Stimulated activated CD4-positive, alpha-beta T cell treated with anti-CD3 and anti-CD28 coated beads, Interleukin-4, amount 100 ng/mL, for 4 hours (primary cell): ENCODE results near the gene HSPB9.

ENCODE experiments used
- DNase-seq, 2 experiments: peaks; one replicate each; pipeline ENCODE4 v3.0.0-alpha.2; 2020

HSPB9 gene

GRCh38 chr17:42146911-42147607 lies 24.5 kb downstream of the HSPB9 start:
- DNase-seq = no peak

- no peak for DNase-seq
Observed at GRCh38 chr17:42153919-42154742, 31.5 kb downstream of the HSPB9 start.

GRCh38 chr17:42155614-42156045 lies 33.0 kb downstream of the HSPB9 start:
- no peak for DNase-seq

GRCh38 chr17:42159796-42160530 lies 37.4 kb downstream of the HSPB9 start:
- DNase-seq = no peak

- DNase-seq = no peak
Observed at GRCh38 chr17:42160531-42160910, 37.9 kb downstream of the HSPB9 start.

GRCh38 chr17:42163113-42163512 lies 40.5 kb downstream of the HSPB9 start:
- DNase-seq = peak; percentile 13 to 40

GRCh38 chr17:42163696-42164407 lies 41.2 kb downstream of the HSPB9 start:
- DNase-seq = no peak

GRCh38 chr17:42165751-42166150 lies 43.1 kb downstream of the HSPB9 start:
- DNase-seq = no peak

GRCh38 chr17:42166196-42166763 lies 43.7 kb downstream of the HSPB9 start:
- DNase-seq = no peak

GRCh38 chr17:42167807-42168206 lies 45.2 kb downstream of the HSPB9 start:
- no peak for DNase-seq

GRCh38 chr17:42169351-42169750 lies 46.7 kb downstream of the HSPB9 start:
- no peak for DNase-seq

- DNase-seq = no peak
Observed at GRCh38 chr17:42171831-42172230, 49.2 kb downstream of the HSPB9 start.
